PC-9 (cell line): ENCODE data around the gene PPP1R27. TPM values are rescaled to one million over a fixed set of nuclear protein-coding genes. Genes with fewer than 3 reads are reported as not detected.

Source experiments
- BruUV-seq: library from RNA; stranded (reverse); fragments of 400-500 nt; replicated peaks from 2 replicates; lab custom pipeline; 2021; lab: Mats Ljungman, UMichigan
- CTCF ChIA-PET: fragments of 300-600 bp; sonication (Branson Sonifier 250); formaldehyde crosslinking; loops from one replicate; lab custom pipeline; 2022; ENCODE audit warnings: antibody characterized with exemption; lab: Charles Lee
- POLR2A ChIA-PET: fragments of 300-600 bp; sonication (Branson Sonifier 250); formaldehyde crosslinking; loops from one replicate; lab custom pipeline; 2022; ENCODE audit warnings: antibody characterized with exemption; ENCODE audit not compliant: unreplicated experiment; lab: Charles Lee
- DNase-seq, 2 experiments: peaks; one replicate each; pipeline versions ENCODE4 v3.0.0 to v3.0.0-alpha.2; 2015 to 2022; ENCODE audit warnings: mixed read lengths in 1 of 2
- H2AFZ ChIP-seq: fragments of 200-600 bp; sonication (generic); 2 replicates; pipeline ENCODE4 v1.8.1; 2017; ENCODE audit warnings: antibody characterized with exemption
- H3F3A ChIP-seq: fragments of 200-600 bp; sonication (generic); 2 replicates; pipeline ENCODE4 v1.8.1; 2017; ENCODE audit warnings: antibody characterized with exemption, mild to moderate bottlenecking, low read depth; ENCODE audit not compliant: insufficient read depth
- H3K27ac ChIP-seq: fragments of 200-600 bp; sonication (generic); 2 replicates; pipeline ENCODE4 v1.6.1; 2016; ENCODE audit warnings: mixed run types
- H3K27me3 ChIP-seq: fragments of 200-600 bp; sonication (generic); 2 replicates; pipeline ENCODE4 v1.6.1; 2016; ENCODE audit warnings: low read depth, mixed run types; ENCODE audit not compliant: insufficient read depth
- H3K36me3 ChIP-seq: fragments of 200-600 bp; sonication (generic); 2 replicates; pipeline ENCODE4 v1.6.1; 2016; ENCODE audit warnings: low read depth, mixed run types
- H3K4me1 ChIP-seq: fragments of 200-600 bp; sonication (generic); replicated peaks from 2 replicates; pipeline ENCODE4 v1.6.1; 2016; ENCODE audit warnings: mixed run types; ENCODE audit not compliant: insufficient read depth
- H3K4me2 ChIP-seq: fragments of 200-600 bp; sonication (generic); 2 replicates; pipeline ENCODE4 v1.6.1; 2017; ENCODE audit warnings: mixed run types
- H3K4me3 ChIP-seq: fragments of 200-600 bp; sonication (generic); 2 replicates; pipeline ENCODE4 v1.6.1; 2016; ENCODE audit warnings: mixed run types
- H3K79me2 ChIP-seq: fragments of 200-600 bp; sonication (generic); 2 replicates; pipeline ENCODE4 v1.6.1; 2017; ENCODE audit warnings: low read depth, mixed run types
- H3K9me2 ChIP-seq: fragments of 200-600 bp; sonication (generic); 2 replicates; pipeline ENCODE4 v1.8.1; 2017; ENCODE audit warnings: mild to moderate bottlenecking; ENCODE audit not compliant: insufficient read depth
- H3K9me3 ChIP-seq: fragments of 200-600 bp; sonication (generic); 2 replicates; pipeline ENCODE4 v1.8.1; 2016; ENCODE audit warnings: low read depth; ENCODE audit not compliant: insufficient read depth
- H4K20me1 ChIP-seq: fragments of 200-600 bp; sonication (generic); 2 replicates; pipeline ENCODE4 v1.8.1; 2017; ENCODE audit not compliant: insufficient read depth
- EZH2 ChIP-seq: fragments of 200-600 bp; sonication (generic); IDR thresholded peaks from 2 replicates; pipeline ENCODE4 v1.8.0; 2017; ENCODE audit warnings: antibody characterized with exemption, low read depth
- intact Hi-C: fragments of 100-400 bp; cut with micrococcal nuclease; formaldehyde crosslinking; loops from one replicate; pipeline ENCODE4 v1.10.0; 2022; ENCODE audit not compliant: unreplicated experiment
- total RNA-seq: library from RNA; stranded (reverse); gene quantifications from 2 replicates; pipeline ENCODE4 v1.2.3, GENCODE V29; 2021
- TF ChIP-seq, protein P1 (sequence below): fragments of 200-600 bp; sonication (generic); conservative IDR thresholded peaks from 2 replicates; pipeline ENCODE4 v1.6.1; 2017; ENCODE audit warnings: mixed run types, antibody characterized with exemption, mild to moderate bottlenecking, moderate library complexity

PPP1R27 gene
- total RNA-seq, 1 experiment from 2014 or later, result not detected

DNA sequence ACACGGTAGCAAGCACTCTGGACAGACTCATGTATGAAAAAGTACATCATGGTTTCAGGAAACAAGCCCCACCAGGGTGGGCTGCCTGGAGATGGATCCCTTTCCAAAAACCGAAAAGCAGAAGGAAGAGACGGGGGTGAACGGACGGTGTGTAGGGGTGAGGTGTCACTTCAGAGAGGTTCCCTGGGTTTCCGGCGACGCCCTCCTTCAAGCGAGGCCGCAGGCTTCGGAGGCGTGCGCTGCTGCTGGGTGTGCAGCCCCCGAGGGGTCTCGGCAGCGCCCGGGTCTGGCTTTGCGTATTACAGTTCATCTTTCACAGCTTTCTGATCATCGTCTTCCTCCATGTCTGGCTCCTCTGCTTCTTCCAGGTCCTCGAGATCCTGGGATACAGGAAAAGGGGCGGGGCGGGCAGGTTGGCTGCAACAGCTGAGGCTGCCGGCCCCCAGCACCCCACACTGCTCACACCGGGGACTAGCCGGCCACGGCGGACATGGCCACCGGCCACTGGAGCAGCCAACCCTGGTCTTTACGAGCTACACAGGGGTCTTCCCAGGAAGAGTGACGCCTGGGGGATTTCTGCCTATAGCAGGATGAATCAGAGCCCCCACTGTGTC, 9.0 kb upstream of the PPP1R27 start:
- no peak overlapping the region for H3K27ac ChIP-seq
- no peaks in the 10 kb centered on the region for H3K36me3 ChIP-seq
- H3F3A ChIP-seq, result peaks cover 3% of the 10 kb centered on the region; the same call in 1 of the 2 replicates
- no peak overlapping the region for H2AFZ ChIP-seq
- H3K27me3 ChIP-seq, result no peaks in the 10 kb centered on the region
- H3K9me3 ChIP-seq, result no peaks in the 10 kb centered on the region
- no peaks in the 10 kb centered on the region for H3K4me1 ChIP-seq
- no peaks in the 10 kb centered on the region for H3K79me2 ChIP-seq
- no peak for DNase-seq
- H3K9me2 ChIP-seq, result no peaks in the 10 kb centered on the region
- intact Hi-C loops, result no loop called here
- no peak overlapping the region for H3K4me3 ChIP-seq
- no peaks in the 10 kb centered on the region for H4K20me1 ChIP-seq
- TF ChIP-seq, protein P1, sequence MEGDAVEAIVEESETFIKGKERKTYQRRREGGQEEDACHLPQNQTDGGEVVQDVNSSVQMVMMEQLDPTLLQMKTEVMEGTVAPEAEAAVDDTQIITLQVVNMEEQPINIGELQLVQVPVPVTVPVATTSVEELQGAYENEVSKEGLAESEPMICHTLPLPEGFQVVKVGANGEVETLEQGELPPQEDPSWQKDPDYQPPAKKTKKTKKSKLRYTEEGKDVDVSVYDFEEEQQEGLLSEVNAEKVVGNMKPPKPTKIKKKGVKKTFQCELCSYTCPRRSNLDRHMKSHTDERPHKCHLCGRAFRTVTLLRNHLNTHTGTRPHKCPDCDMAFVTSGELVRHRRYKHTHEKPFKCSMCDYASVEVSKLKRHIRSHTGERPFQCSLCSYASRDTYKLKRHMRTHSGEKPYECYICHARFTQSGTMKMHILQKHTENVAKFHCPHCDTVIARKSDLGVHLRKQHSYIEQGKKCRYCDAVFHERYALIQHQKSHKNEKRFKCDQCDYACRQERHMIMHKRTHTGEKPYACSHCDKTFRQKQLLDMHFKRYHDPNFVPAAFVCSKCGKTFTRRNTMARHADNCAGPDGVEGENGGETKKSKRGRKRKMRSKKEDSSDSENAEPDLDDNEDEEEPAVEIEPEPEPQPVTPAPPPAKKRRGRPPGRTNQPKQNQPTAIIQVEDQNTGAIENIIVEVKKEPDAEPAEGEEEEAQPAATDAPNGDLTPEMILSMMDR, result no peak
- no peak for TF ChIP-seq EZH2
- no peak overlapping the region for H3K4me2 ChIP-seq
- ChIA-PET CTCF (no interaction called here), POLR2A (interaction anchor here (0.6 to 0.7 kb wide), 2 partner anchors 21 to 108 kb away, joined by 4 to 5 read pairs; no protein-coding TSS in a partner anchor)
- no TSS peak for BruUV-seq

DNA sequence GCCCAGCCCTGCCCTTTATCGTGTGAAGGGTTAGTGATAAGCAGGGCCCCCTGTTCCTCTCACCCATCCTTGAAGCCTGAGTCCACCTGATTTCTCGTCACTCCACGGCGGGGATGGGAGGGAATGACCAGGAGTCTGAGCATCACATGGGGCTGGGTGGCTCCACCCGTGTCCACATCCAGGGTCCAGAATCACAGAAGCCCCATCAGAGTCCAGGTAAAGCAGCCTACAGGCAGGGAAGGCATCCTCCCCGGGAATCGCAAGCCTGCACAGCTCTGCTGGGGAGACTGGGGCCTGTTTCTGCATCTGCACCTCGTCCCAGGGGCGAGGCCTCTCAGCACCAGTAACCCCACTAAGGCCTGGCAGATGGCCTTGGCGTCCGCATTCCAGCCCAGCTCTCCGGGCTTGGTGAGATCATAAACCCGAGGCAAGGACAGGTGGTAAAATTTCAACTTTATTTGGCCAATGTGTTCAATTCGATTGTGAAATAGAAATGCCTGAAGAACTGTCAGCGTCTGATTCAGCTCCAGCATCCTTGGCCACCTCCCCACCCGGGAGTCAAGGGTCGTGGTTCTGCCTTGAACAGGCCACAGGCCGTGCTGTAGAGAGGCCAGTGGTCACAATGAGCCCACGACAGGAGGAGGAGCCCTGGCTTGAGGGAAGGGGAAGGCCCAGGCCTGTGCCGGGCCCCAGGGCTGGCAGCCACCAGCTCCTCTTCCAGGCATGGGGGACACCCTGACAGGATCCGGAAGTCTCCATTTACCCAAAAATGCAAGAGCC, 8.1 kb upstream of the PPP1R27 start:
- ChIA-PET POLR2A (interaction anchor here (0.6 kb wide), 2 partner anchors 18 to 20 kb away, joined by 4 to 5 read pairs; no protein-coding TSS in a partner anchor), CTCF (interaction anchor here (0.5 kb wide), 1 partner anchor 111 kb away, joined by 5 read pairs; no protein-coding TSS in a partner anchor)
- BruUV-seq, result no TSS peak

GRCh38 chr17:81842378-81842724, 7.5 kb upstream of the PPP1R27 start:
- Histone ChIP-seq H3K27me3 (no peaks in the 10 kb centered on the region), H3K4me3 (no peak overlapping the region), H2AFZ (no peak overlapping the region), H3K9me3 (no peaks in the 10 kb centered on the region), H4K20me1 (no peaks in the 10 kb centered on the region), H3K4me2 (no peak overlapping the region), H3F3A (peaks cover 7% of the 10 kb centered on the region; the same call in 1 of the 2 replicates), H3K27ac (no peak overlapping the region), H3K9me2 (no peaks in the 10 kb centered on the region), H3K36me3 (no peaks in the 10 kb centered on the region), H3K4me1 (no peaks in the 10 kb centered on the region), H3K79me2 (no peaks in the 10 kb centered on the region)
- CTCF ChIA-PET, result no interaction called here
- TF ChIP-seq, protein P1, result no peak
- TF ChIP-seq EZH2, result no peak
- intact Hi-C loops, result no loop called here
- POLR2A ChIA-PET, result no interaction called here
- BruUV-seq, result no TSS peak
- DNase-seq, result no peak

More for the DNA sequence above, 8.1 kb upstream of the PPP1R27 start:
- H2AFZ ChIP-seq, result no peak overlapping the region
- DNase-seq, result no peak
- intact Hi-C loops, result no loop called here
- no peaks in the 10 kb centered on the region for H3K4me1 ChIP-seq
- H3K4me2 ChIP-seq, result no peak overlapping the region
- H3K9me2 ChIP-seq, result no peaks in the 10 kb centered on the region
- H3K27ac ChIP-seq, result no peak overlapping the region
- H3K79me2 ChIP-seq, result no peaks in the 10 kb centered on the region
- no peaks in the 10 kb centered on the region for H3K9me3 ChIP-seq
- H4K20me1 ChIP-seq, result no peaks in the 10 kb centered on the region
- peaks cover 4% of the 10 kb centered on the region; the same call in 1 of the 2 replicates for H3F3A ChIP-seq
- H3K36me3 ChIP-seq, result no peaks in the 10 kb centered on the region
- no peak for TF ChIP-seq EZH2
- TF ChIP-seq, protein P1, result no peak
- H3K4me3 ChIP-seq, result no peak overlapping the region
- no peaks in the 10 kb centered on the region for H3K27me3 ChIP-seq
